NCI-H146 treated with DMSO at 0.1 percent for 48 hours (cell line): ENCODE measurements around the gene TMA7B.

ENCODE experiments used
- DNase-seq: peaks from one replicate; lab custom pipeline; 2025; ENCODE audit not compliant: unreplicated experiment; lab: John Stamatoyannopoulos, UW

TMA7B gene

DNA sequence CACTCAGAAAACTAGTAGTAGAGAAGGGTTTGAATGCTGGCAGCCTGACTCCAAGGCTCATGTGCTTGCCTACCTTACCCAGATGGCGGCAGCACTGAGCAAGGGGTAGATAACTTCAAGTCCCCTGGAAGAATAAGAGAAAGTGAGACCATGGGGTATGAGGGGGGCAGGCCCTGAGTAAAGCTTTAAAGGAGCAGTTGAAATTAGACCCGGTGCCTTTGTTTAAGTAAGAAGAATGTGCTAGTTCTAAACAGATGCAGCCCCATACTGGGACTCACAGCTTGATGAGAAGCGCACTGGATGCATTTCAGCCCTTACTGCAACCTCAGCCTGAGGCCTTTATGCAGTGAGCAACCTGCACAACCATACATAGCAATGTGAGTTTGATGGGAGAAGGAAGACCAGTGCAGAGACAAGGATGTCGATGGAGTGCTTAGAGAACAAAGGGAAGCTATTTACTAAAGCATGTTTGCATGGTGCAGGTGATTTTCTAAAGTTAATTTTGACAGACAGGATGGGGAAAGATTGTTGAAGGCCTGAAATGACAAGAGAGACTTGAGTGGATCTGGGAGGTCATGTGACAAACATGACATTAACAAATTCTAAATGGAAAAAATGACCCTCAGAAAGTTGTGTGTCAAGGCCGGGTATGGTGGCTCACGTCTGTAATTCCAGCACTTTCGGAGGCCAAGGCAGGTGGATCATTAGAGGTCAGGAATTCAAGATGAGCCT, 27.1 kb upstream of the TMA7B start:
- no peak for DNase-seq

GRCh38 chr22:39933741-39934140, 26.5 kb upstream of the TMA7B start:
- no peak for DNase-seq

DNA sequence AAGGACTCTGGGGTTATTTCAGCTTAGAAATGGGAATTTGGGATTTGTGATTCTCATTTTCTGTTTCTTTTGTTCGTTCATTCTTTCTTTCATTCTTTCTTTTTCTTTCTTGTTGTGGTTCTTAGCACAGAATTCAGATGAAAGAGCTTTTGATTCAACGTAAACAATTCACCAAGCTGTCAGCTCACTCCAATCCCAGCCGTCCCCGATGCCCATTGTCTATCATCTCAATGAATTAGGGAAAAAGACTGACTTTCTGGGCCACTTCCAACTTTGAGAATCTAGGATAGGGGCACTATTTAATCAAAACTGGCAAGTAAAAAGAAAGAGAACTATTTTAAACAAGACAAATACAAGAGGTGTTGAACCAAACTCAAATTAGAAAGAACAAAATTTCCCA, 25.1 kb upstream of the TMA7B start:
- no peak for DNase-seq

DNA sequence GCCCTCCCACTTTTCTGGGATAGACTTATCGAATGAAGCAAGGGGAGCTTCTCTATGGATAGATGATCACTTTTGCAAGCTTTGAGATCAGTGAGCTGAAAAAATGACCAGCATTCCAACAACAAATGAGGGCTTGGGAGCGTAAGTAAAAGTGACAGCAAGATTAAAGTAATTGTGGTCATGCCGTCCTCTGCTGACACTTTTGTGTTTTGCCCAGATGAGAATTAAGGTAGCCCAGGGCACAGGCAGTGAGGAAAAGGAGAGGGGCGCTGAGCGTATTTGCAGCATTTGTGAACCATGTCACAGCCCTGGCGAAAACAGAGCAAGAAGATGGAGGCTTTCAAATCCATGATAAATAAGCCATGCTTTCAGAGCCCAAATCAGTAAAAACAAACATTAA, 24.6 kb upstream of the TMA7B start:
- no peak for DNase-seq

DNA sequence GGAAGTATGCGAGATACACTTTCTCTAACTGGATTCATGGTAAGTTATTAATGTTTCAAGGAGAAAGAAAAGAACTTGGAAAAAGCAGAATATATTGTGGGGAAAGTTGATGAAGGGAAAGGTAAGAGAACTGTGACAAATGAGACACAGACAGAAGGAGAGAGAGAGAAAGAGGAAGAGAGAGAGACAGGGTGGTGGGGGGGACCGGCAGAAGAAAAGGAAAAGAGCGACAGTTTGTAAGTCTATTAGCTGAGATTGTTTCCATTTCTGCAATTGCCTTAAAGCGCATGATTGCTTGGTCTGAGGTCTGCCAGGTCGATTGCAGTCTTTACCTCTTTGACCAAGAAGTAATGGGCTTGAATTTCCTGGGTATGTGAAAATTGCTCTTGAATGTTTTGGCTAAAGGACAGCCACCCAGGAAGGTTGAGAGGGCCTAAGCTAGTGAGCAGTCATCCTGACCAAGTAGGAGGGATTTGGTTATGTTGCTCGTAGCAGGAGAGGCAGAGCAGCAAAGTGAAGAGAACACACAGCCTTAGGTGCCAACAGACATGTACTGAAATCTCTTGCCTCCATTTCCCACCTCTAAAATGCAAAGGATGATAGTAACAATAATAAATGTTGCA, 23.6 kb upstream of the TMA7B start:
- no peak for DNase-seq

DNA sequence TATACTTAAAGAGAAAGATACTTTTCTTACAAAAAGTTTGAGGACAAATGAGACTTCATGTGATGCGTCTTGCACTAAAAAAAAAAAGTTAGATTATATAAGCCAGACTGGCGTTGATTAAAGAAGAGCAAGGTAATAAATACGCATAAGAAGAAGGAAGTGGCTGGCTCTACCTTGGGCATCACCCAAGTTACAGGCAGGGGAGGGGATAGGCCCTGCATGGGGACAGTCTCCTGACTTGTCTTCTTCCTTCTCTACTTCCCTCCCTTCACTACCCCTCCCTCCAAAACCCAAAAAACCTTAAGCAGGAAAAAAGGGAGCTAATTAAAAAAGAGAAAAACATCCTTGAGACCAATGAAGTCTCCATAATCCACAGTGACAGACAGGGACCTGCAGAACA, 22.3 kb upstream of the TMA7B start:
- no peak for DNase-seq

- no peak for DNase-seq
Observed at GRCh38 chr22:39938509-39939111, 21.6 kb upstream of the TMA7B start.

DNA sequence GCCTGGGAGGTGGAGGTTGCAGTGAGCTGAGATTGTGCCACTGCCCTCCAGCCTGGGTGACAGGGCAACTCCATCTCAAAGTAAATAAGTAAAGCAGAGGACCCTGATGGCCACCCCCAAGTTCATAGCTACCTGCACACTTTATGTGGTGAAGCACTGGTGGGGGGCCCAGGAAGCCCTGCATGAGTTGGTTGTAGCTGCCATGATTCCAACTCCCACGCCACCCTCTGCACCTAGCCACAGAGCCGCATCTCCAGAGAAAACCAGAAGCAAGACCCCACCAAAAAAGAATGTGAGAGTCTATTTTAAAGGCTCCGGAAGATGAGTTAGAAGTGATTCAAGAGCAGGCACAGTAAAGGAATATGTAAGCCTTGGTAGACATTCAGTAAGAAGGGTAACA, 20.4 kb upstream of the TMA7B start:
- no peak for DNase-seq

- no peak for DNase-seq
Observed at GRCh38 chr22:39940757-39941305, 19.4 kb upstream of the TMA7B start.

DNA sequence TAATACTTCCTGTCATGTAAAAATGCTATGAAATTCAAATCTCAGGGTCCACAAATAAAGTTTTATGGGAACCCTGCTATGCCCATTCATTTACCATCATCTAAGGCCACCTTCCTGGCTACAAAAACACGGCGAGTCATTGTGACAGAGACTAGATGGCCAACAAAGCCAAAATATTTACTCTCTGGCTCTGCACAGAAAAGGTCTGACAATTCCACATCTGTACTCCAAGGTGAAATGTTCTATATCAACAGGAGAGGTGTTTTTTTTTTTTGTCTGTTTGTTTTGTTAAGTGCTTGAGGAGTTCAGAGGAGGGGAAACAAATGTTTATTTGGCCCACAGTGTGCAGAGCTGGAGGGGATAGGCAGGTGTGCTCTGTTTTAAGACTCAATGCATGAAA, 18.6 kb upstream of the TMA7B start:
- DNase-seq = peak; percentile 68

- DNase-seq = no peak
Observed at GRCh38 chr22:39942439-39943230, 17.6 kb upstream of the TMA7B start.

GRCh38 chr22:39943337-39943736, 16.9 kb upstream of the TMA7B start:
- no peak for DNase-seq

- DNase-seq = peak; percentile 50
Observed at GRCh38 chr22:39943953-39944872, 16.0 kb upstream of the TMA7B start.

DNA sequence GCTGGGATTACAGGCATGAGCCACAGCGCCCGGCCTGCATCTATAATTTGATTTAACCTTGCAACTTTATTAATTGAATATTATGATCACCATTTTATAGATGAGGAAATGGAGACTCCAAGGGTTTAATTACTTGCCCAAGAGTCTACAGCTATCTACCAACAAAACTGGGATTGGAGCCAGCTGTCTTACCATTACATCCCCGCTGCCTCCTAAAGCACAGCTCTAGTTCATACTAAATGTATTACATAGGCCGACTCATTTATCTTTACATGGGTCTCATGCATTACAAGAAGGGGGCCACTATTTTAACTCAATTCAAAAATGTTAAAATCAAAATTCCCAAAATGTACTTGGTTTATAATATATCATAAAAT, 14.1 kb upstream of the TMA7B start:
- no peak for DNase-seq

DNA sequence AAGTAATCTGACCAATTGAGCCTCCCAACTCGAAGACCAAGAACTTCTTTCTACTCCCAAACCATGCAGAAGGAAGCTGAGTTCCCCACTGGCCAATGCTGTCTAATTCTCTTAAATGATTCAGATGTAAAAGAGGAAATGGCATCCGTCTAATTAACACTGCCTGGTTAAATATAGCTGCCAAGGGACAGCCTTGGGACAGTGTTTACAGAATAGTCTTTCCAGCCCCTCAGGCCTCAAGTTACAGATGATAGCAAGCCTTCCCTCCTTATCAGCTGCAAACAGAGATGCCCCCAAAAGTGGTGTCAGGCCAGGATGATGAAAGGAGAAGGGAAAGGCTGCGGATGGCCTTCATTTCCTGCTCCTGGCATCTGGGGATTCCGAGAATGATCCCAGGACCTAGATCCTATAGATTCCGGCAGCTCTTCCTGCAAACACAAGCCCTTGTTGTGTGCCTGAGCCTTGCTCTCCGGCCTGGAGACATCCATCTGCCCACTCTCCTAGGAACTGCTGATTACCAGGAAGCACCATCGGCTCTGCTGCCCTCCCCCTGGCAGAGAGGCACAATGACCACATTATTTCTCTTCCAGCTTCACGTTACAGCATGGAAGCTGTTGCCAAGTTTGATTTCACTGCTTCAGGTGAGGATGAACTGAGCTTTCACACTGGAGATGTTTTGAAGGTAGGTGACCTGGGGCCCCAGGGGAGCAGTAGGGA, 13.5 kb upstream of the TMA7B start:
- peak; percentile 49 for DNase-seq

DNA sequence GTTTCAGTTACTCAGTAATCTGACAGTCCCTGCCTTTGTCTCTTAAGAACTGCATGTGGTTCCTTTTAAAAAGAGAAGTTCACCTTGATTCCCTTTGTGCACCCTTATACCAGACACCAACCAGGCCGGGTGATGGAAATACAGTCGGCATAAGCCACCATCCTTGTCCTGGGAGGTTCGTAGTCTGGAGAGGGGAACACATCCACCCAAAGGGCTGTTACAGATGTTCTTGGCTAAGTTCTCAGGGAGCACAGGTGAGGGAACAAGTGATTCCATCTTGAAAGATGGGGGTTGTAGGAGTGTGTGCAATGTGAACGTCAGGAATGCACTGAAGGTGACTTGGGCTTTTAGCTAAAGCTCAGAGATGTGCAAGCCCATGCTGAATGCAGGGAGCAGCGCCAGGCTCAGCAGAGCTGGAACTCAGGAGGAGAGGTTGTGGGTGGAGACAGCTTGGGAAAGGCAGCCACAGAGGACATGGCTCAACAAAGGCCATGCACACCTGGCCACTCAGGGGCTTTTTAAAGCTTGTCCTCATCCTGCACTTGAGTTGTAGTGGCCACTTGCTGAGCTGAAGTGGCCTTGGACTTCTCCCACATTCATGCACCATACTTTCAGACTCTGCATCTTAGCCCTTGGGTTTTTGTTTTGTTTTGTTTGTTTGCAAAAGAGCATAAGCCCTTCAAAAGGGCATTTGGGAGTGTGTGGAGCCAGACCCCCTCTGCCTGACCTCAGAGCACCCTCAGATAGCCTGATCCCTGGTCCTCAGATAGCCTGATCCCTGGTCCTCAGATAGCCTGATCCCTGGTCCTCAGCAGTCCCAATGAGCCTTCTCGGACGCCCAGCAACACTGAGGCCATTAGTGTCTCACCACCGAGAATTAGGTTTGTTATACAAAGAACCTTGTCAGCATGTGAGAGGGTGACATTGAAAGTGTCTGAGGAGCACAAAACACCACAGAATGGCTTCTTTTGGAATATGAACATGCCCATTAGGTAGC, 12.7 kb upstream of the TMA7B start:
- DNase-seq = no peak

GRCh38 chr22:39949964-39950737, 10.0 kb upstream of the TMA7B start:
- DNase-seq = no peak
